ENCODE measurements around the gene OR13C9.
"Not testable (repeated sequence)": the region's sequence is repeated elsewhere in the genome, so short reads cannot be mapped to it uniquely, and the experiment has no call there.

The OR13C9 gene, protein sequence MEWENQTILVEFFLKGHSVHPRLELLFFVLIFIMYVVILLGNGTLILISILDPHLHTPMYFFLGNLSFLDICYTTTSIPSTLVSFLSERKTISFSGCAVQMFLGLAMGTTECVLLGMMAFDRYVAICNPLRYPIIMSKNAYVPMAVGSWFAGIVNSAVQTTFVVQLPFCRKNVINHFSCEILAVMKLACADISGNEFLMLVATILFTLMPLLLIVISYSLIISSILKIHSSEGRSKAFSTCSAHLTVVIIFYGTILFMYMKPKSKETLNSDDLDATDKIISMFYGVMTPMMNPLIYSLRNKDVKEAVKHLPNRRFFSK

DNA sequence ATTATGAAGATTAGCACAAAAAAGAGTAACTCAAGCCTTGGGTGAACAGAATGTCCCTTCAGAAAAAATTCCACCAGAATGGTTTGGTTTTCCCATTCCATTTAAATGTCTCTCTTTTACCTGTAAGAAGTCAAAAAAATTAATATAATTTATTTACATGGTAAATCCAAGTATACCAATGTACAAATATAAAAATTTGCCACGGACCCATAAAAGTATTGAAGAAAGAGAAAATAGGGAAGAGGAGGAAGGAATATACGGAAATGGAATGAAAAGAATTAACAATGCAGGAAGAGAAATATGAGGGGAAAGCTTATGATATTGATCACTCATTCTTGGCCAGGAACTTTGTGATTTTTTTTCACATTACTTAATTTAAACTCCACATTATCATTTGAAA, at the start of gene OR13C9:
TSS of gene OR13C9 (minus strand) at position 101 of the 400 bp plus-strand sequence. CDS start at position 101, 0 bp downstream.
- DNase-seq: no peak

DNA sequence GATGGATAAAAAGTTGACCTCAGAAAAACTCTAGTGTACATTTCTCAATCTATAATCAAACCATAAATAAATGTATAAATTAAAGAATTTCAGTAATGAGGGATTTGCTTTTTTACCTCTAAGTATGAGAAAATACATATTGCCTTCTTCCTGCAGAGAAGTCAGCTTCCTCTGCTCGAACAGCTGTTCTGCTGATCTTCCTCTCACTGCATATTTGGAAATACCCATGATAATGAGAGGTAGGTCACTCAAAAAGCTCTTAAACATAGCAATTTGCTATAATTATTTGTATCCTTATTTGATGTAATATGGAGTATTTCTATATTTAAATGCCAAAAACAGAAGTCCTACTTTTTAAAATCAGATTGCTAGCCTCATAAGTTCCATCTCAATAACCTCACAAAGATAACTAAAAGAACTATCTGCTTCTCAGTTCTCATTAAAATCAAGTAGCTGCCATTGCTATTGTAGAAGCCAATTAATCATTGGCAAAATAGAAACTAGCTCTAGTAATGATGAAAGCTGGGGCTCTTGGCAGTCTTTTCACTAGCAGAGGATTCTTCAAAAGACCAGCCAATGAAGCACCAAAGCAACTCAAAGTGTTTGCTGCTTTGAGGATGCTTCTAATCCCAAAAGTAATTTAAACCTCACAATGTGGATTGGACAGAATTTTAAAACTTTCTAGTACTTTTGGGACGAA, 40.6 kb upstream of the OR13C9 start:
- DNase-seq: no peak

DNA sequence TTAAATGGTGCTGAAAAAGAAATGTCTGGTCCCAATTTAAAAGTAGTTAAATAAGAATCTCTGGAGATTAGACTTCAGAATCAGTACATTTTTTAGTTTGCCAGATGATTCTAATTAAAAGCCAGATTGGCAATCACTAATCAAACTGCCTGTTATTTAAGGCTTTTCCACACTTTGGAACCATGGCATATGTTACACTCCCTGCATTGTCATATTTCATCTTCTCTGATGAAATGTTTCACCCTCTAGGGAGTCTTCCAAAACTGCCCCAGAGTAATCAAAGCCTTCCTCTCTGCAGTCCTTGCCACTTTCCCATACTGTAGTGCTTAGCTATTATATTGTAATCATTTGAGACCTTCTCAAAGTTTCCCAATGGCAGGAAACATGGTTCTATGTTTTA, 17.5 kb upstream of the OR13C9 start:
- no peak for DNase-seq

DNA sequence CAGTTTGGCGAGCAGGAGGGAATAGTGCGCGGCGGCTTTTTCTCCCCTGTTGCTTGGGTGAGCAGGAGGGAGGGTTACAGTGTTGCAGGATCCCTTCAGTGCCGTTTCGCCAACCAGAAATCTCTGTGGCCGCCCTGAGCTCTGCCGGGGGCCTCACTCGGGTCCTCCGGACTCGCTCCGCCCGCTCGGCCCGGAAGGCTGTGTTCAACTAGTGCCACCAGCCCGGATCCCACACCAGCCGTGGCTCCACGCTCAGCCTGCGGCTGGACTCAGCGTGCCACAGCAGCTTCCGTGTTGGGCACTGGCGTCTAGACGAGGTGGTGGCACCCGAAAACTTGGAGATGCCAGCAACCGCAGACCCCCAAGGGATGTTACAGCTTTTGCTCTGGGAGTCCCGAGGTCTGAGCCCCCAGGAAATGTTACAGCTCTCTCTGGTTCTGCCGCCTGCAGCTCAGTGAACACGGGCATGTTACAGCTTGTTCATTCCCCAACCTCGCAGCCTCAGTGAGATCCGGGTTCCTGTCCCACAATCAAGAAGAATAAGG, 16.0 kb upstream of the OR13C9 start:
- no peak for DNase-seq

DNA sequence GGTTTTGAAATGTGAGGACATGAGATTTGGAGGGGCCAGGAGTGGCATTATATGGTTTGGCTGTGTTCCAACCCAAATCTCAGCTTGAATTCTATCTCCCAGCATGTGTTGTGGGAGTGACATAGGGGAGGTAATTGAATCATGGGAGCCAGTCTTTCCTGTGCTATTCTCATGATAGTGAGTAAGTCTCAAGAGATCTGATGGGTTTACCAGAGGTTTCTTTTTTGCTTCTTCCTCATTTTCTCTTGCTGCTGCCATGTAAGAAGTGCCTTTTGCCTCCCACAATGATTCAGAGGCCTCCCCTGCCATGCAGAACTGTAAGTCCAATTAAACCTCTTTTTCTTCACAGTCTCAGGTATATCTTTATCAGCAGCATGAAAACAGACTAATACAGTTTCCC, 8.0 kb upstream of the OR13C9 start:
- DNase-seq: not testable (repeated sequence)

DNA sequence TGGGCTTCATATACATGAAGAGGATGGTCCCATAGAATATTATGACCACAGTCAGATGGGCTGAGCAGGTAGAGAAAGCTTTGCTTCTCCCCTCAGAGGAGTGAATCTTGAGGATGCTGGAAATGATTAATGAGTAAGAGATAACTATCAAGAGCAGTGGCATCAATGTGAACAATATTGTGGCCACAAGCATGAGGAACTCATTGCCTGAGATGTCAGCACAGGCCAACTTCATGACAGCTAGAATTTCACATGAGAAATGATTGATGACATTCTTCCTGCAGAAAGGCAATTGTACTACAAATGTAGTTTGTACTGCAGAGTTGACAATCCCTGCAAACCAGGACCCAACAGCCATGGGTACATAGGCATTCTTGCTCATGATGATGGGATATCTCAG, 586 bp downstream of the OR13C9 start:
- no peak for DNase-seq

DNA sequence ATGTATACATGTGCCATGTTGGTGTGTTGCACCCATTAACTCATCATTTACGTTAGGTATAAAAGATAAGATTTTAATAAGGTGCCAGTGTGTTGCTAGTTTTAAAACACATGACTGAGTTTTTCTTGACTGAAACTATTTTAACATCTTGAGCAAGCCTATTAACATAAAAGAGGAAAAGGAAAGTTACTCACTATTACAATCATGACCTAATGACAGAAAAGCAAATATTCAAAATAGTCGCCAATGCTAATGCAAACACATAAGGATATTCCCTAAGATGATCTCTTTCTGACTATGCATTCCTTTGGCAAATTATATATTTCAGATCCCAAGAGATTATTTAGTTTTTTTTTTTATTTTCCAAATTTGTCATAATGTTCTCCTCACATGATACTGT, 6.8 kb downstream of the OR13C9 start:
- no peak for DNase-seq

DNA sequence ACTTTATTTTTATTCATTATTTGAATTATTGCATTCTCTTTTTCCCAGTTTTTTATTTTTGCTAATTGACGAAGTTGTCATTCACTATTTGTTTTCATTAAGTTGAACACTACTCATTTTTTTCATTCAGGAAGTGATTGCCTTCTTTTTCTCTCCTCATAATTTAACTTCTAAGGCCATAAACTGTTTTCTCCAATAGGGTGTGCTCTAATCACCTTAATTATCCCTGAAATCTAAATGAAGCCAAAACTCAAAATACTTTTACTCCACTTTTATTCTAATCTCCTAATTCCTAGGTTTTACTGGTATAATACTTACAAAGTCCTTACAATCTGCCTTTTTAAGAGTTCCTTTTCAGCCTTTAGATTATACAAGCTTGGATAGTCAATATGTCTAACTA, 9.7 kb downstream of the OR13C9 start:
- no peak for DNase-seq

DNA sequence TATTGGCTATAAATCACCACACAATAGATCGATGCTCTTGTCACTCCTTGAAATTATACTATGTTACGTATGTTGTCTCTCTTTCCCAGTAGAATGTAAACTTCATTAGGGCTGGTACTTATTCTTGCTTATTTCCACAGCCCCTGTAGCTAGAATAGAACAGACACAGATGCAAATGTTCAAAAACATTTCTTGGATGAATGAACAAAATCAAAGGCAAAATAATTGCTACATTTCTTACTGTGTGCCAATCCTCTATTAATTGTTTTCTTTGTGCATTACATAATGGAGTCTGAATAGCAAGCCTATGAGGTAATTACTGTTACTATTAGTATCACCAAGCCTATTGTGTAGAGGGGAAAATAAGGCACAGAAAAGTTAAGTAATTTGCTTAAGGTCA, 11.9 kb downstream of the OR13C9 start:
- DNase-seq: no peak

DNA sequence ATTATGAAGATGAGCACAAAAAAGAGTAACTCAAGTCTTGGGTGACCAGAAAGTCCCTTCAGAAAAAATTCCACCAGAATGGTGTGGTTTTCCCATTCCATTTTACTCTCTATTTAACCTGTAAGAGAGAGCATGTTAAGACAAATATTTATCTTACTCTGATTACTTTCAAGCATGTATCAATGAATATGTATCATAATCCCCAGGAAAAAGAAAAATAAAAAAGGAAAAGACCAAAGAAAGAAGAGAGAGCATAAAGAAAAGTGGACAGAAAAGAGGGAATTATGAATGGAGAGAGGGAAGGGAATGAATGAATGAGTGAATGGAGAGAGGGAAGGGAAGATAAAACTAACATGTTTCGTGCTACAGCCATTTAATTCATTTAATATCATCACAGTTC, 12.5 kb downstream of the OR13C9 start, which contains the start of gene OR13C2:
TSS of gene OR13C2 (minus strand) at position 101 of the 400 bp plus-strand sequence. CDS start at position 101, 0 bp downstream.
- not testable (repeated sequence) for DNase-seq

DNA sequence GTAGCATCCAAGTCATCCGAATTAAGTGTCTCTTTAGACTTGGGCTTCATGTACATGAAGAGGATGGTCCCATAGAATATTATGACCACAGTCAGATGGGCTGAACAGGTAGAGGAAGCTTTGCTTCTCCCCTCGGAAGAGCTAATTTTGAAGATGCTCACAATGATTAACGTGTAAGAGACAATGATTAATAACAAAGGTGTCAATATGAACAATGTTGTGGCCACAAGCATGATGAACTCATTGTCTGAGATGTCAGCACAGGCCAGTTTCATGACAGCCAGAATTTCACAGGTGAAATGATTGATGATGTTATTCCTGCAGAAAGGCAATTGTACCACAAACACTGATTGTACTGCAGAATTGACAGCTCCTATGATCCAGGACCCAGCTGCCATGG, 13.2 kb downstream of the OR13C9 start:
- no peak for DNase-seq

DNA sequence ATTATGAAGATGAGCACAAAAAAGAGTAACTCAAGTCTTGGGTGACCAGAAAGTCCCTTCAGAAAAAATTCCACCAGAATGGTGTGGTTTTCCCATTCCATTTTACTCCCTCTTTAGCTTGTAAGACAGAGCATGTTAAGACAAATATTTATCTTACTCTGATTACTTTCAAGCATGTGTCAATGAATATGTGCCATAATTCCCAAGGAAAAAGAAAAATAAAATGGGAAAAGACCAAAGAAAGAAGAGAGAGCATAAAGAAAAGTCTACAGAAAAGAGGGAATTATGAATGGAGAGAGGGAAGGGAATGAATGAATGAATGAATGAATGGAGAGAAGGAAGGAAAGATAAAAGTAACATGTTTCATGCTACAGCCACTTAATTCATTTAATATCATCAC, 18.7 kb downstream of the OR13C9 start, which contains the start of gene OR13C5:
TSS of gene OR13C5 (minus strand) at position 101 of the 400 bp plus-strand sequence. CDS start at position 101, 0 bp downstream.
- DNase-seq: not testable (repeated sequence)

DNA sequence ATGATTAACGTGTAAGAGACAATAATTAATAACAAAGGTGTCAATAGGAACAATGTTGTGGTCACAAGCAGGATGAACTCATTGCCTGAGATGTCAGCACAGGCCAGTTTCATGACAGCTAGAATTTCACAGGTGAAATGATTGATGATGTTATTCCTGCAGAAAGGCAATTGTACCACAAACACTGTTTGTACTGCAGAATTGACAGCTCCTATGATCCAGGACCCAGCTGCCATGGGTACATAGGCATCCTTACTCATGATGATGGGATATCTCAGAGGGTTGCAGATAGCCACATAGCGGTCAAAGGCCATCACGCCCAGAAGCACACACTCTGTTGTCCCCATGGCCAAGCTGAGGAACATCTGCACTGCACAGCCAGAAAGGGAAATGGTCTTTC, 19.3 kb downstream of the OR13C9 start:
- not testable (repeated sequence) for DNase-seq

DNA sequence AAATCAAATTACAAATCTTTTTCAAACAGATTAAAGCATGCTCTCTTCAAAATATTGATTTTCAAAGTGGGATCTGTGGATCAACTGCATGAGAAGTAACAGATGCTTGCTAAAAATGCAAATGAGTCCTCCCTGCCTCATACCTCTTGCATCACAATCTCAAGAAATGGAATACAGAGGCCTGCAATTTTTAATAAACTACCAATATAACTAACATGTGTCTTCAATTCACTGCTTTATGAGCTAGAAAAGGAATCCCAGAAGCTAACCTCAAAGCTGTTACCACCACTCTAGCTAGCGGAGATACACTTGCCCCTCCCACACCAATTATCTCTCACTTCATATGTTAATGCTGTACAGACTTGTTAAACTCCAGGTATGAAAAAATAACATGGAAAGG, 28.4 kb downstream of the OR13C9 start:
- DNase-seq: no peak

DNA sequence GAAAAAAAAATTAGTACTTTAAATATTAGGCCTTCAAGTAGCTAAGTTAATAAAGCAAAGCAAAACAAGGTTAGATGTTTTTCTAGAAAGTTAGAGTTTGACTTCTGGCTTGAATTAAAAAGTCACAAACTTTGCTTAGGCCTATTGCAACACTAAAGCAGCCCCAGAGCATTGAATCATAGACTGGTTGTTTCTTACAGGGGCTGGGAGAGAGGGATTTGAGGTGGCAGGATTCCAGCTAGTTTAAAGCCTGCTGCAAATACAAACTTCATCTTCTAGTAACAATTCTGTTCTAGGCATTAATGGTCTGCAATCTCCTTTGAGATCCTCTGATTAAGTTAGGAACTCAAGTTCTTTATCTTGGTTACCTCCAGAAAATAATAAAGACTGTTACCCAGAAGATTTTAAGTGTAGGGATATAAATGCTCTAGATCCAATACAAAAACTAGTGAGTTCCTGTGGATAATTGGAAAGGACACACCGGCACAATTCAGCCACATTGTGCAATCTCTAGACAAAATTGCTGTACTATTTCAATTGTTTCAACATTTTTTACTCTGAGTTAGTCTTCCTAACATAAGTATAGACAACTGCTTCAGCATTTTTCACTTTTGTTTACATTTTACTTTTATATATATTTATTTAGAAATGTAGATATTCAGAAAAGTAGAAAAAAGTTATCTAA, 31.4 kb downstream of the OR13C9 start:
- no peak for DNase-seq

DNA sequence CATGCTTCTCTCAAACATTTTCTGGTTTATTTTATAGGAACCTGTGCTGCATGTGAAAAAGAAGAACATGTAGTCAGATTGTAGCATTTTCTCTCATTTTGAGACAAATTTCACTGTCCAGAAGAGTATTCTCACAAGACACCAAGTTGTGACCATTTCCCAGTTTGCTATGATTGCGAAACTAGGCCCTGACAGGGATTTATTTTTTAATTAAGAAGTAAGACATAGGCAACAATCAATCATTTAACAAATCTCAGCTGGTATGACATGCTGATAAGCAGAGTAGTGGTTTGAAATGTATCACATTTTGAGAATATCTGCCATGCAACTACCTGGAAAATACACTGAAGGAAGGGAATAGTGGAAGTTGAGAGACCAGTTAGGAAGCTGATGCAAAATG, 37.4 kb downstream of the OR13C9 start:
- DNase-seq: no peak

DNA sequence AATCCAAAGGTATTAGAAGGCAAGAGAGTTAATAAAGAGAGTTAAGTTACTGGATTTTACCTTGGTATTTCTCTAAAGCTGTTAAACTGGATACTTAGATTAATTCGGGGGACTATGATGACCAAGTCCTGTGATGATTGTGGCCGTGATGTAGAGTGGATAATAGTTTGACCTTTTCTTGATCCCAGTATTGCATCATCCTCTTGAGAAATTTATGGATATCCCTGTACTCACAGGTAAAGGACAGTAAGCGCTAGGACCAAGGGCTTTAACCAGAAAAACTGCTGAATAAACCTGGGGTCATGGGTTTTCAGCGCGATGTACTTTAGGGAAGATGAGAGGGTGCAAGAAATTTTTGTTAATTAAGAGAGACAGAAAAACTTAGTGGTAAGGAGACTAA, 40.7 kb downstream of the OR13C9 start:
- no peak for DNase-seq

DNA sequence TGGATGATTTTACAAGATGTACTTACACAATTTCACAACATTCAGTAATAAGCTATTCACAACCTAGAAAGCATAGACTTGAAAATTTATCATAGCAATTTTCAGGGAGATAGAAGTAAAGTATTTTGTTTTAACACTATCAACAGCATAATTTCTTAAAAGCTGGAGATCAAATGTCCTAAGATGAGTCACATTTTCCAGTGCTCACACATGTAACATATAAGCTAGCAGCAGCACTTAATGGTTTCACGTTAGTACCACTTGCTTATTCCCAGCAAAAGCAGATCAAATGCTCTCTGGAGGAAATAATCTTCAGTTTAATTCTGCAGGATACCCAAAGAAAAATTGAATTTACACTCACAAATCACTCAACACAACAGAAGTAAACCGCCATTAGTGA, 42.5 kb downstream of the OR13C9 start:
- no peak for DNase-seq

DNA sequence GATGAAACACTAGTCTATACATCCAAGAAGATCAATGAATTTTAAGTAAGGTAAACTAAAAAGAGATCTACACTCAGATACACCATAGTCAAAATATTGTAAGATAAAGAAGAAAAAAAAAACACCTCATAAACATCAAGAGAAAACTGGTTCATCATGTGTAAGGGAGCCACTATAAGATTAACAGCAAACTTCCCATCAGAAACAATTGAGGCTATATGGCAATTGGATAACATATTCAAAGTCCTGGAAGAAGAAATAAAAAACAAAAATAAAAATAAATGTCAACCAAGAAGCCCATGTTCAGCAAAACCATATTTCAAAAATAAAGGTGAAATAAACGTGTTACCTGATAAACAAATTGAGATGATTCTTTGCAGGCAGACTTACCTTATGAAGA, 45.4 kb downstream of the OR13C9 start:
- no peak for DNase-seq

DNA sequence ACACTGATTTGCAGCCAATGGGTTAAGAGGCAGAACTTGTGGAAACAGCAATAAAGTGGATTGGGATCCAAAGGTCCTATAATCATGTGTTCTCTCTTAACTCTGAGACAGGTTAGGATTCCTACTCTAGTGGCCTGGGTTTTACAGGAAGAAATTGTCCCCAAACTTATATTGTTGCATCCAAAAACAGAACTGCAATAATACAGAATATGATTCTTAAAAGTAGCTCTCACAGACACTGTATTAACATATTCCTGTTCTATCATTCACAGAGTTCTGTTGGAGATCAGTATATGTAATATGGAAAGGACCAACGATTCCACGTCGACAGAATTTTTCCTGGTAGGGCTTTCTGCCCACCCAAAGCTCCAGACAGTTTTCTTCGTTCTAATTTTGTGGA, 49.1 kb downstream of the OR13C9 start, which contains the start of gene OR13C8:
TSS of gene OR13C8 (plus strand) at position 301 of the 400 bp plus-strand sequence. CDS start at position 301, 0 bp downstream.
- no peak for DNase-seq

Measured in stimulated activated CD4-positive, alpha-beta T cell treated with anti-CD3 and anti-CD28 coated beads, Interleukin-2, amount 100 ng/mL, for 48 hours (primary cell).